Breast epithelium (tissue), 4 donors: Measurements from ENCODE around the gene CFAP43. TPM values are rescaled to one million over a fixed set of nuclear protein-coding genes. Genes with fewer than 3 reads are reported as not detected.

Experiments
- DNase-seq, 2 donors: peaks; one replicate each; pipeline ENCODE4 v3.0.0-alpha.2; 2019; ENCODE audit warnings: low spot score in 2 of 2
- H3K27ac ChIP-seq, 2 donors: fragments of 200-600 bp; sonication (generic) in 1 of 2; one replicate each; pipeline ENCODE4 v1.5.1; 2016 to 2019; ENCODE audit warnings: mild to moderate bottlenecking in 1 of 2
- H3K27me3 ChIP-seq, 2 donors: fragments of 200-600 bp; sonication (generic) in 1 of 2; one replicate each; pipeline versions ENCODE4 v1.5.1 to v1.6.0; 2017 to 2019; ENCODE audit warnings: control low read depth in 1 of 2, mild to moderate bottlenecking in 1 of 2
- H3K36me3 ChIP-seq: fragments of 200-600 bp; one replicate; pipeline ENCODE4 v1.5.1; 2019
- H3K4me1 ChIP-seq, 2 donors: fragments of 200-600 bp; sonication (generic); one replicate each; pipeline ENCODE4 v1.5.1; 2016 to 2019; ENCODE audit warnings: control low read depth in 1 of 2
- H3K4me3 ChIP-seq, 3 donors: fragments of 200-600 bp; sonication (generic); 1 replicate in 2 of 3; 2 replicates in 1 of 3; pipeline ENCODE4 v1.5.1; 2016 to 2019; ENCODE audit warnings: mild to moderate bottlenecking in 3 of 3, moderate library complexity in 2 of 3
- H3K9me3 ChIP-seq, 2 donors: fragments of 200-600 bp; sonication (generic) in 1 of 2; one replicate each; pipeline ENCODE4 v1.5.1; 2016 to 2019; ENCODE audit warnings: control low read depth in 1 of 2
- POLR2A ChIP-seq: fragments of 450-650 bp; IDR thresholded peaks from one replicate; pipeline ENCODE4 v1.6.1; 2016; ENCODE audit warnings: antibody characterized with exemption, mild to moderate bottlenecking, moderate library complexity
- POLR2AphosphoS5 ChIP-seq, 3 donors: sonication (generic); formaldehyde crosslinking; IDR thresholded peaks; one replicate each; pipeline ENCODE4 v1.6.1; 2017; ENCODE audit warnings: antibody characterized with exemption in 3 of 3
- intact Hi-C: fragments of 100-400 bp; cut with DNase I; formaldehyde crosslinking; loops from one replicate; pipeline ENCODE4 v1.15.1; 2023; ENCODE audit warnings: low total_unique reads
- total RNA-seq, 3 donors: library from RNA; depleted of rRNA; stranded (reverse); fragments of >200 nt; gene quantifications; one replicate each; pipeline ENCODE4 v1.1.0, GENCODE V29; 2016
- TF ChIP-seq, protein P1 (sequence below), 3 donors: fragments of 450-650 bp; IDR thresholded peaks; one replicate each; pipeline ENCODE4 v1.5.1; 2016 to 2017; ENCODE audit warnings: antibody characterized with exemption in 3 of 3, mild to moderate bottlenecking in 3 of 3, moderate library complexity in 3 of 3

The CFAP43 gene
- total RNA-seq, 3 donors from 2014 or later, result 0.32 to 8.5 (median 3.9) TPM

GRCh38 chr10:104113376-104113956 is 118.7 kb downstream of the CFAP43 start:
- intact Hi-C loops, result no loop called here
- DNase-seq, result no peak
- H3K9me3 ChIP-seq, result no peaks in the 10 kb centered on the region

DNA sequence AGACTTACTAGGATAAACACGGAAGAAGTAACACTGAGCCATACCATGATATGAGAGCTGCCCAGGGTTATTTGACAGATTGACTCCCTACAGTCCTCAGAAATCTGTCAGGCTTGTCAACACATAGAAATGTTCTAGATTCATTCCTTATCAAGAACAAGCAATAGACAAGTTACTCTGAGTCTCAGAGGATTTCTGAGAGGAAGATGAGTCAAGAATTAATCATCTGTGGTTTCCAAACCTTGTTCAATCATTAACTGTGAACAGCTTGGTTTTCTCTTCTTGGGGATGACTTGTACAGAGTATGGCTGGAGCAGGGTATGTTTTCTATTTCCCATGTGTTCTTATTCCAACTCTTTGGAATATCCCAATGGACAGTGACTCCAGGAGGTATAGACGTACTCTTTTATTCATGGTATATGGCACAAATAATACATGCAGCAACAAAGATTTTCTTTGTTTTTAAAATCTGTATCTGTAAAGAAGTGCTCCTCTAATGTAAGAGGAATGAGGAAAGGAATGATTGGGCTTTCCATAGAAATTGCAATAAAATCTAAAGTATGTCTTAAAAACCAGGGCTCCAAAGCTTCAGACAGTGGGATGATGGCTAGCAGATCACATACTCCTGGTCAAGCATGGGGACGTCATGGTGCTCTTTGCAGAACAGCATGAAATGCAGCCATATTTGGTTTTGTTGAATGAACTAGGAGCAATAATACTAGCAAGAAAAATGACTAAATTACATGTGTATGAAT is 122.1 kb downstream of the CFAP43 start:
- no peaks in the 10 kb centered on the region for H3K27me3 ChIP-seq
- H3K4me1 ChIP-seq, result no peaks in the 10 kb centered on the region
- H3K27ac ChIP-seq, result no peak overlapping the region
- no peaks in the 10 kb centered on the region for H3K9me3 ChIP-seq
- TF ChIP-seq POLR2A (no peak), POLR2AphosphoS5 (IDR thresholded peaks at IDR 0.05) (no peak)
- TF ChIP-seq, protein P1, sequence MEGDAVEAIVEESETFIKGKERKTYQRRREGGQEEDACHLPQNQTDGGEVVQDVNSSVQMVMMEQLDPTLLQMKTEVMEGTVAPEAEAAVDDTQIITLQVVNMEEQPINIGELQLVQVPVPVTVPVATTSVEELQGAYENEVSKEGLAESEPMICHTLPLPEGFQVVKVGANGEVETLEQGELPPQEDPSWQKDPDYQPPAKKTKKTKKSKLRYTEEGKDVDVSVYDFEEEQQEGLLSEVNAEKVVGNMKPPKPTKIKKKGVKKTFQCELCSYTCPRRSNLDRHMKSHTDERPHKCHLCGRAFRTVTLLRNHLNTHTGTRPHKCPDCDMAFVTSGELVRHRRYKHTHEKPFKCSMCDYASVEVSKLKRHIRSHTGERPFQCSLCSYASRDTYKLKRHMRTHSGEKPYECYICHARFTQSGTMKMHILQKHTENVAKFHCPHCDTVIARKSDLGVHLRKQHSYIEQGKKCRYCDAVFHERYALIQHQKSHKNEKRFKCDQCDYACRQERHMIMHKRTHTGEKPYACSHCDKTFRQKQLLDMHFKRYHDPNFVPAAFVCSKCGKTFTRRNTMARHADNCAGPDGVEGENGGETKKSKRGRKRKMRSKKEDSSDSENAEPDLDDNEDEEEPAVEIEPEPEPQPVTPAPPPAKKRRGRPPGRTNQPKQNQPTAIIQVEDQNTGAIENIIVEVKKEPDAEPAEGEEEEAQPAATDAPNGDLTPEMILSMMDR (IDR thresholded peaks at IDR 0.05), result no peak
- no peaks in the 10 kb centered on the region for H3K36me3 ChIP-seq
- intact Hi-C loops, result no loop called here
- no peak for DNase-seq
- H3K4me3 ChIP-seq, result no peak overlapping the region

More at GRCh38 chr10:104113376-104113956, 118.7 kb downstream of the CFAP43 start:
- no peaks in the 10 kb centered on the region for H3K27me3 ChIP-seq
- H3K36me3 ChIP-seq, result no peaks in the 10 kb centered on the region
- H3K27ac ChIP-seq, result no peak overlapping the region
- no peaks in the 10 kb centered on the region for H3K4me1 ChIP-seq
- TF ChIP-seq, protein P1 (IDR thresholded peaks at IDR 0.05), result no peak
- no peak for TF ChIP-seq POLR2AphosphoS5 (IDR thresholded peaks at IDR 0.05)
- no peak for TF ChIP-seq POLR2A
- H3K4me3 ChIP-seq, result no peak overlapping the region

GRCh38 chr10:104104926-104105325 is 127.2 kb downstream of the CFAP43 start:
- intact Hi-C loops, result no loop called here
- H3K4me1 ChIP-seq, result no peaks in the 10 kb centered on the region
- no peak for DNase-seq
- no peak overlapping the region for H3K27ac ChIP-seq
- H3K9me3 ChIP-seq, result no peaks in the 10 kb centered on the region
- no peaks in the 10 kb centered on the region for H3K27me3 ChIP-seq
- no peak overlapping the region for H3K4me3 ChIP-seq
- H3K36me3 ChIP-seq, result no peaks in the 10 kb centered on the region
- no peak for TF ChIP-seq POLR2AphosphoS5 (IDR thresholded peaks at IDR 0.05)
- TF ChIP-seq, protein P1 (IDR thresholded peaks at IDR 0.05), result no peak
- TF ChIP-seq POLR2A, result no peak

- no peak for TF ChIP-seq POLR2AphosphoS5 (IDR thresholded peaks at IDR 0.05)
- no peak for TF ChIP-seq POLR2A
- TF ChIP-seq, protein P1 (IDR thresholded peaks at IDR 0.05), result no peak
- Histone ChIP-seq H3K27me3 (no peaks in the 10 kb centered on the region), H3K4me3 (no peak overlapping the region), H3K27ac (no peak overlapping the region), H3K4me1 (no peaks in the 10 kb centered on the region), H3K9me3 (no peaks in the 10 kb centered on the region), H3K36me3 (no peaks in the 10 kb centered on the region)
- intact Hi-C loops, result no loop called here
- DNase-seq, result no peak
Observed at GRCh38 chr10:104104418-104104817, 127.7 kb downstream of the CFAP43 start.

DNA sequence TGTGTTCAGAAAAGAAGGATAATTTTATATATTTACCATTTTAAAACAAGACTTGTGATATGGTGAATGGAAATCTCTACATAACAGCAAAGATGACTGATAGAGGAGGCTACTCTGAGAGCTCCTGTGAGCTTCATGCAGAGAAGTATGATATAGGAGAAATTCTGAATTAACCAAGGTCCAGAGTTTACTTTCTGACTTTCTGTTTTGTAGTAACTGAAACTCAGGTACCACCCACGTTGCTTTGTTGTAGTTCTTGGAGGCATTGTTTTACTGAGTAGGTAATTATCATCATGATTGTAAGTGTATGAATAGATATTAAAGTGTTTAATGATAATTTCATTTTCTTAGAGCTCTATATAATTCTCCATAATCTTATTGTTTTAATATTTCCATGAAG is 128.2 kb downstream of the CFAP43 start:
- H3K4me3 ChIP-seq, result no peak overlapping the region
- no peaks in the 10 kb centered on the region for H3K4me1 ChIP-seq
- H3K36me3 ChIP-seq, result no peaks in the 10 kb centered on the region
- no peak overlapping the region for H3K27ac ChIP-seq
- no peaks in the 10 kb centered on the region for H3K9me3 ChIP-seq
- intact Hi-C loops, result no loop called here
- no peaks in the 10 kb centered on the region for H3K27me3 ChIP-seq
- TF ChIP-seq POLR2AphosphoS5 (IDR thresholded peaks at IDR 0.05) (no peak), POLR2A (no peak)
- TF ChIP-seq, protein P1 (IDR thresholded peaks at IDR 0.05), result no peak
- DNase-seq, result no peak
